ENCODE data around the gene MEN1.

GRCh38 chr11:64776425-64776824 is 33.9 kb downstream of the MEN1 start:
- no peak for TF ChIP-seq CTCF (optimal IDR thresholded peaks at IDR 0.05 in 1 of 3, IDR thresholded peaks at IDR 0.05 in 1 of 3, conservative IDR thresholded peaks at IDR 0.05 in 1 of 3; ENCODE audit: extremely low read depth in 1 of 3, insufficient read depth in 2 of 3, low read length in 3 of 3)
- no peak for TF ChIP-seq EZH2 (IDR thresholded peaks at IDR 0.05; ENCODE audit: low read length)

All from keratinocyte (primary cell).